Fibroblast of pulmonary artery (primary cell): ENCODE results near the gene POMT1.
A peak's percentile ranks its signal among the peaks of the same experiment; 100 is the strongest.
"Not testable (repeated sequence)": the region's sequence is repeated elsewhere in the genome, so short reads cannot be mapped to it uniquely, and the experiment has no call there.

ENCODE experiments used
- DNase-seq: peaks from one replicate; pipeline ENCODE4 v3.0.0-alpha.2; 2010; ENCODE audit warnings: low read depth
- H3K4me3 ChIP-seq: replicated peaks from 2 replicates; pipeline ENCODE4 v1.5.1; 2011; ENCODE audit warnings: low read depth, mild to moderate bottlenecking, control low read depth, low read length, moderate library complexity
- CTCF ChIP-seq: IDR thresholded peaks from 2 replicates; pipeline ENCODE4 v1.5.1; 2011; ENCODE audit warnings: mild to moderate bottlenecking, control low read depth, low read length, inconsistent platforms; ENCODE audit errors: missing control alignments

POMT1 gene

DNA sequence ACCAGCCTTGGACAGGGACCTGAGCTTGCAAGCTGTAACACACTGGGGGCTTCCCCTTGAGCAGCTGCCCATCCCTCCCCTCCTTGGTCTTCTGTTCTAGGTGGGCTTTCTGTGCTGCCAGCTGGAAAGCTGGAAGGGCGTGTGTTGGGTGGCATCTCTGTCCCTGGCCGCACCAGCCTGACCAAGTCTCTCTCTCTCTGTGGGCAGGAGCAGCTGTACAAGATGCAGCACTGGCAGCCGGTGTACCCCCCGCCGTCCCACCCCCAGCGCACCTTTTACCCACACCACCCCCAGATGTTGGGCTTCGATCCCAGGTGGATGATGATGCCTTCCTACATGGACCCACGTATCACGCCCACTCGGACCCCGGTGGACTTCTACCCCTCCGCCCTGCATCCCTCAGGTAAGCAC, 32.1 kb upstream of the POMT1 start:
- TF ChIP-seq CTCF = no peak
- H3K4me3 ChIP-seq = no peak overlapping the region
- DNase-seq = no peak

- DNase-seq, H3K4me3 ChIP-seq: not testable (repeated sequence)
These were observed 30.6 kb upstream of the POMT1 start for GRCh38 chr9:131472085-131472484.

DNA sequence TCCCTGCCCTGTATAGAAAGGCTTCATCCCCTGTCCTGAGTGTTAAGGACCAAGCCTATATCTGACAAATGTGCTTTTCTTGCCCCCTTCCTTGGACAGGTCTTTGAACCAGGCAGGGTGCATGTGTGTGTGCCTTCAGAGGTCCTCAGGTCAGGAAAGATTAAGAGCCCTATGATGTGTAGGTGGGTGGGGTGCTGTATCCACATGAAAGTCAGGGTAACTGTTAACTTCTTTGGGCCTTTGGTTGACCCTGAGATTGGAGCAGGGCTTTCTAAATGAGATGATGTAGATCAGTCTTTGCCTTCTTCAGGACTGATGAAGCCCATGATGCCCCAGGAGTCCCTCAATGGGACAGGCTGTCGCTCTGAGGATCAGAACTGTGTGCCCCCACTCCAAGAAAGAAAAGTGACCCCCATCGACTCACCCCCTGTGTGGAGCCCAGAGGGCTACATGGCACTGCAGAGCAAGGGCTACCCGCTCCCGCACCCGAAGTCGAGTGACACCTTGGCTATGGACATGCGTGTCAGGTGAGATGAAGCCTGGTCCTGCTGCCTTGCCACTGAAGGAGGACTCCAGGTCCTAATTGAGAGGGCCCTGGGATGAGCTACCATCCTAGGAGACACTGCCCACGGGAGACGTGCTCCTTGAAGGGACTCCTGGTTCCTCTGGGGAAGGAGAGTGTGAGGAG, 29.4 kb upstream of the POMT1 start:
- DNase-seq = no peak
- H3K4me3 ChIP-seq = no peak overlapping the region
- TF ChIP-seq CTCF = no peak

DNA sequence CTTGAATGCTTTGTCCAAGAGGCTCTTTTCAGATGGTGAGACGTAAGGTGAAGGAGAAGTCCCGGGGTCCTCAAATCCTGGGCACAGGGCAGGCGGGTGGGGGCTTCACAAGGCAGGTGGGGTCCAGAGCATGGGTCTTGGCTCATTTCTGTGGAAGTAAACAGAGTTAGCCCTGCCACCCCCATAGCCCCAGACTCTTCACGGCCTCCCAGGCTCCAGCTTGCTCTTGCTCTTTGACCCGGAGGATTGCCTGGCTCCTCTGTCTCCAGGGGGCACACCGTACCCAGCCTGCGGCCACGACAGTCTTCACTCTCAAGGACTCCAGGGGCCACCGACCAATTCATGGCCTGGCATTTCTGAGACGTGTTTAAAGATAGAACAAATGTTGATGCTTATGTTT, 28.8 kb upstream of the POMT1 start:
- TF ChIP-seq CTCF = no peak
- H3K4me3 ChIP-seq = no peak overlapping the region
- DNase-seq = no peak

- no peak for TF ChIP-seq CTCF
- no peak overlapping the region for H3K4me3 ChIP-seq
- DNase-seq = no peak
These were observed 28.0 kb upstream of the POMT1 start for GRCh38 chr9:131474711-131475110.

- no peak for DNase-seq
- no peak overlapping the region for H3K4me3 ChIP-seq
- TF ChIP-seq CTCF = no peak
These were observed 27.4 kb upstream of the POMT1 start for GRCh38 chr9:131475111-131475955.

DNA sequence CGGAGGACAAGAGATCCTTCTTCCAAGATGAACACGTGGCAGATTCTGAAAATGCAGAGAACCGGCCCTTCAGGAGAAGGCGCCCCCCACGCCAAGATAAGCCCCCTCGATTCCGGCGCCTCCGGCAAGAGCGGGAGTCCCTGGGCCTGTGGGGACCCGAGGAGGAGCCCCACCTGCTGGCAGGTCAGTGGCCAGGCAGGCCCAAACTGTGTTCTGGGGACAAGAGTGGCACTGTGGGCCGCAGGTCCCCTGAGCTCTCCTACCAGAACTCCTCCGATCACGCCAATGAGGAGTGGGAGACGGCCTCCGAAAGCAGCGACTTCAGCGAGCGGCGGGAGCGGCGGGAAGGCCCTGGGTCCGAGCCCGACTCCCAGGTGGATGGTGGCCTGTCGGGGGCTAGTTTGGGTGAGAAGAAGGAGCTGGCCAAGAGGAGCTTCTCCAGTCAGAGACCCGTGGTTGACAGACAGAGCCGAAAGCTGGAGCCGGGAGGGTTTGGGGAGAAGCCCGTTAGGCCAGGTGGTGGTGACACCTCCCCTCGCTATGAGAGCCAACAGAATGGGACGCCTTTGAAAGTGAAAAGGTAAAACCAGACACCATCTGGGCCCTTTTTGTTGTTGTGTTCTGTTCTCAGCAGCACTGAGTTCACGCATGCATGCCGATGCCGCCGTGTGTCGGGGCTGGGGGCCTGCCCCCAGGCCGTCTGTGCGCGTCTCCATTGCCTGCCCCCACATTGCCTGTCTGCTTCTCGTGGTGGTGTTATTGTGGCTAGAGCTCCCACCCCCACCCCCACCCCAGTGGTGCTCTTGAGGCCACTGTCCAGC, 26.6 kb upstream of the POMT1 start:
- DNase-seq = no peak
- no peak overlapping the region for H3K4me3 ChIP-seq
- peak; percentile 35 for TF ChIP-seq CTCF
